PFSK-1 (cell line): ENCODE data around the gene TM2D3.
A peak's percentile ranks its signal among the peaks of the same experiment; 100 is the strongest.

ENCODE experiments used
- POLR2AphosphoS5 ChIP-seq: IDR thresholded peaks from 2 replicates; pipeline ENCODE4 v1.6.1; 2012; ENCODE audit warnings: low read depth, mild to moderate bottlenecking, control low read depth, low read length, moderate library complexity
- REST ChIP-seq, 2 experiments: IDR thresholded peaks; 2 replicates each; pipeline versions ENCODE4 v1.6.1 to v1.8.0; 2011 to 2012; ENCODE audit warnings: low read depth in 2 of 2, low read length in 2 of 2, control low read depth in 1 of 2, inconsistent platforms in 1 of 2, mild to moderate bottlenecking in 1 of 2, moderate library complexity in 1 of 2; ENCODE audit not compliant: insufficient read depth in 1 of 2
- SIN3A ChIP-seq: IDR thresholded peaks from 2 replicates; pipeline ENCODE4 v1.6.1; 2012; ENCODE audit warnings: mild to moderate bottlenecking, low read length, moderate library complexity, borderline replicate concordance; ENCODE audit not compliant: insufficient read depth

GRCh38 chr15:101641894-101642293 lies 10.3 kb downstream of the TM2D3 start:
- TF ChIP-seq REST (IDR thresholded peaks at IDR 0.05; ENCODE audit: insufficient read depth in 1 of 2, low read depth in 2 of 2, low read length in 2 of 2) (no peak), POLR2AphosphoS5 (0 out of 2 replicates have a peak, but pooled peaks have one; percentile 24), SIN3A (peak; percentile 87; the same call in 1 of the 2 replicates)
